Fibroblast of skin of left biceps (primary cell): ENCODE data around the gene BRAT1.

ENCODE experiments used
- DNase-seq, 2 experiments: peaks; one replicate each; pipeline ENCODE4 v3.0.0-alpha.2; 2013; ENCODE audit warnings: low read depth in 2 of 2

BRAT1 gene

GRCh38 chr7:2523461-2523936 lies 31.8 kb downstream of the BRAT1 start:
- DNase-seq: no peak

- DNase-seq: no peak
These were observed 32.4 kb downstream of the BRAT1 start for GRCh38 chr7:2522780-2523433.

GRCh38 chr7:2521952-2522591 lies 33.3 kb downstream of the BRAT1 start:
- DNase-seq: no peak

- DNase-seq: no peak
These were observed 34.0 kb downstream of the BRAT1 start for GRCh38 chr7:2521341-2521745.

- no peak for DNase-seq
These were observed 34.5 kb downstream of the BRAT1 start for GRCh38 chr7:2520761-2521290.

- DNase-seq: no peak
These were observed 35.1 kb downstream of the BRAT1 start for GRCh38 chr7:2520131-2520760.

- DNase-seq: peak; percentile 72 to 81
These were observed 36.0 kb downstream of the BRAT1 start, which contains the start of gene LFNG for GRCh38 chr7:2519119-2519930. TSS of gene LFNG (plus strand) at chr7:2519774. CDS start at chr7:2519862, 88 bp downstream.

GRCh38 chr7:2518737-2519118 lies 36.6 kb downstream of the BRAT1 start:
- no peak for DNase-seq

- no peak for DNase-seq
These were observed 37.4 kb downstream of the BRAT1 start for GRCh38 chr7:2517678-2518507.

GRCh38 chr7:2517026-2517425 lies 38.3 kb downstream of the BRAT1 start:
- DNase-seq: peak; percentile 92 to 93

GRCh38 chr7:2516194-2516555 lies 39.1 kb downstream of the BRAT1 start:
- no peak for DNase-seq

- DNase-seq: no peak
These were observed 39.7 kb downstream of the BRAT1 start for GRCh38 chr7:2515424-2516193.

- DNase-seq: no peak
These were observed 40.6 kb downstream of the BRAT1 start for GRCh38 chr7:2514473-2515423.

- DNase-seq: no peak
These were observed 41.6 kb downstream of the BRAT1 start for GRCh38 chr7:2513702-2514101.

GRCh38 chr7:2512713-2513112 lies 42.6 kb downstream of the BRAT1 start:
- no peak for DNase-seq

- DNase-seq: no peak
These were observed 43.1 kb downstream of the BRAT1 start for GRCh38 chr7:2512179-2512661.

- DNase-seq: no peak
These were observed 43.6 kb downstream of the BRAT1 start for GRCh38 chr7:2511769-2512168.

- DNase-seq: no peak
These were observed 44.2 kb downstream of the BRAT1 start for GRCh38 chr7:2510909-2511768.
